HTERT RPE-1 (cell line): ENCODE measurements around the gene KRTAP20-2.

ENCODE experiments used
- in situ Hi-C: fragments of 300-500 bp; cut with MboI; formaldehyde crosslinking; loops from 4 replicates; pipeline ENCODE4 v1.14.3; 2020; ENCODE audit warnings: low sequenced_read_pairs

Gene KRTAP20-2

GRCh38 chr21:30634906-30635305, at the start of gene KRTAP20-2:
KRTAP20-2 (plus strand) TSS chr21:30635206; CDS start chr21:30635264, 58 bp downstream.
- in situ Hi-C loops, result no loop called here

GRCh38 chr21:30590297-30590696, 44.7 kb upstream of the KRTAP20-2 start, which contains the start of gene KRTAP22-2:
KRTAP22-2 (minus strand) TSS chr21:30590397.
- in situ Hi-C loops, result no loop called here

- in situ Hi-C loops, result no loop called here
These were observed 42.9 kb upstream of the KRTAP20-2 start, which contains the start of gene KRTAP6-3 for GRCh38 chr21:30592140-30592539. KRTAP6-3 (plus strand) TSS chr21:30592440; CDS start chr21:30592446, 6 bp downstream.

- in situ Hi-C loops, result no loop called here
These were observed 36.2 kb upstream of the KRTAP20-2 start, which contains the start of gene KRTAP6-2 for GRCh38 chr21:30598802-30599201. KRTAP6-2 (minus strand) TSS chr21:30598902; CDS start chr21:30598874, 28 bp downstream.

- in situ Hi-C loops, result no loop called here
These were observed 34.2 kb upstream of the KRTAP20-2 start, which contains the start of gene KRTAP22-1 for GRCh38 chr21:30600787-30601186. KRTAP22-1 (plus strand) TSS chr21:30601087.

- in situ Hi-C loops, result no loop called here
These were observed 29.0 kb upstream of the KRTAP20-2 start for GRCh38 chr21:30605968-30606367.

- in situ Hi-C loops, result no loop called here
These were observed 22.9 kb upstream of the KRTAP20-2 start for GRCh38 chr21:30612132-30612531.

GRCh38 chr21:30613836-30614235, 21.2 kb upstream of the KRTAP20-2 start, which contains the start of gene KRTAP6-1:
KRTAP6-1 (minus strand) TSS chr21:30613930; CDS start chr21:30613904, 26 bp downstream.
- in situ Hi-C loops, result no loop called here

GRCh38 chr21:30615199-30615598, 19.8 kb upstream of the KRTAP20-2 start:
- in situ Hi-C loops, result no loop called here

- in situ Hi-C loops, result no loop called here
These were observed 18.9 kb upstream of the KRTAP20-2 start, which contains the start of gene KRTAP20-1 for GRCh38 chr21:30616125-30616524. KRTAP20-1 (plus strand) TSS chr21:30616425; CDS start chr21:30616455, 30 bp downstream.

- in situ Hi-C loops, result no loop called here
These were observed 14.9 kb upstream of the KRTAP20-2 start for GRCh38 chr21:30620080-30620479.

- in situ Hi-C loops, result no loop called here
These were observed 14.5 kb upstream of the KRTAP20-2 start, which contains the start of gene KRTAP20-4 for GRCh38 chr21:30620522-30620921. KRTAP20-4 (plus strand) TSS chr21:30620627.

- in situ Hi-C loops, result no loop called here
These were observed 11.6 kb upstream of the KRTAP20-2 start for GRCh38 chr21:30623362-30623761.

GRCh38 chr21:30625449-30626165, 9.4 kb upstream of the KRTAP20-2 start:
- in situ Hi-C loops, result no loop called here

GRCh38 chr21:30628109-30628508, 6.9 kb upstream of the KRTAP20-2 start:
- in situ Hi-C loops, result no loop called here

- in situ Hi-C loops, result no loop called here
These were observed 5.8 kb upstream of the KRTAP20-2 start for GRCh38 chr21:30629200-30629599.

GRCh38 chr21:30638686-30639085, 3.7 kb downstream of the KRTAP20-2 start:
- in situ Hi-C loops, result no loop called here

- in situ Hi-C loops, result no loop called here
These were observed 7.6 kb downstream of the KRTAP20-2 start, which contains the start of gene KRTAP20-3 for GRCh38 chr21:30642564-30642963. KRTAP20-3 (plus strand) TSS chr21:30642864.

- in situ Hi-C loops, result no loop called here
These were observed 12.0 kb downstream of the KRTAP20-2 start for GRCh38 chr21:30646904-30647414.

- in situ Hi-C loops, result no loop called here
These were observed 17.9 kb downstream of the KRTAP20-2 start for GRCh38 chr21:30652891-30653290.

GRCh38 chr21:30668776-30669175, 33.8 kb downstream of the KRTAP20-2 start:
- in situ Hi-C loops, result no loop called here
